ENCODE measurements around the gene AGPAT2.
"Not testable (repeated sequence)": the region's sequence is repeated elsewhere in the genome, so short reads cannot be mapped to it uniquely, and the experiment has no call there.

Gene AGPAT2

DNA sequence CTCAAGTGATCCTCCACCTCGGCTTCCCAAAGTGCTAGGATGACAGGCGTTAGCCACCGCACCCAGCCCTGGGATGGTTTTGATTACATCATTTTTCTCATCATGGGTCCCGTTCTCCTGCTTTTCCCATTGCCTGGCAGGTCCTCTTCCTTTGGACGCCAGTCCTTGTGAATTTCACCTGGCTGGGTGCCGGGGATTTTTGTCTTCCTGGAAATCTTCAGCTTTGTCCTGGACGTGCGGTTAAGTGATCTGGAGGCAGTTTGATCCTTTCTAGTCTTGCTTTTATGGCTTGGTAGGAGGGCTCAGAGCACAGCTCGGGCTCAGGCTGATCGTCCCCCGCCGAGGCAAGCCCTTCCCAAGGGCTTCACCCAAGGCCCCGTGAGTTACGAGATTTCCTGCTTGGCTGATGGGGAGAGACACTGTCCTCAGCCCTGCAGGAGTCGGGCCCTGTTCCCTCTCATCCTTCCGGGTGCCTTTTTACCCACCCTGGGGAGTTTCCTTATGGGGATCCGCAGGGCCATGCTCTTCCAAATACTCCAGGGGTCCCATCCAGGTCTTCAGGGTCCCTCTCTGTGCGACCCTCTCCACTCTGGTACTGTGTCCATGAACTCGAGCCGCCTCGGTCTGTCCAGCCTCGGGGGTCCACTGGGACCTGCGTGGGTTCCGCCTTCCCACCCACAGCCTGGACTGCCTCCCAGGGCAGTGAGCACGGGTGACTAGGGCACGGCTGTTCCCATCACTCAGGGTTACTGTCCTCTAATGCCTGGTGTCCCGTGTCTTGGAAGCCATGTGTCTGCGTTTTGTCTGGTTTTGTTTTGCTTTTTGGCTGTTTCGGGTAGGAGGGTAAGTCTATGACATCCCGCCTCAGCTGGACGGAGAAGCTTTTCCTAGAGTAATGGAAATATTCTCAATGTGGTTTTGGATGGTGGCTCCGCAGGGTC, 46.8 kb downstream of the AGPAT2 start:
- no peaks in the 10 kb centered on the region for H3K9me3 ChIP-seq (ENCODE audit: control insufficient read depth, low read length)
- 84 to 87% methylated on average over 29 of the region's 32 CpGs for WGBS, 2 experiments (ENCODE audit: insufficient coverage in 2 of 2)
- H3K36me3 ChIP-seq (ENCODE audit: control insufficient read depth, insufficient read depth, low read length) = no peaks in the 10 kb centered on the region
- H3K27ac ChIP-seq (ENCODE audit: low read depth, low read length, severe bottlenecking) = no peak overlapping the region
- no peak overlapping the region for H3K4me3 ChIP-seq (ENCODE audit: extremely low read depth, insufficient read depth, low read length, poor library complexity, severe bottlenecking)
- H3K4me1 ChIP-seq (ENCODE audit: control insufficient read depth, insufficient read depth, low read length, poor library complexity, severe bottlenecking) = peaks cover 12% of the 10 kb centered on the region

DNA sequence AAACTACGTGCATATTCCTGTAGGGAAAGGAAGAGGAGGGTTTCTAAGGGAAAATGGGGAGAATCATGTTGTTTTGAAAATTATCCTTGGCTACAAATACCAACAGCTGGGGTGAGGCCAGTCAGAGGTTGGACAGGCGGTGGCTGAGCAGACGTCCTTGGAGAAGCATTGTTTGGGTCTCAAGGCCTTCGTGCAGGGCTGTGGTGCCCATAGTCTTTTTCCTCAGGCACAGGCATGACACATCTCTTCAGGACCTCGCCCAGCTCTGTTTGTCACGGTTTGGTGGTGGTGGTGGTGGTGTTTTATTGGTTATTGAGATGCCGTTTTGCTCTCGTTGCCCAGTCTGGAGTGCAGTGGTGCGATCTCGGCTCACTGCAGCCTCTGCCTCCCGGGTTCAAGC, 52.4 kb downstream of the AGPAT2 start:
- Histone ChIP-seq H3K4me3 (ENCODE audit: extremely low read depth, insufficient read depth, low read length, poor library complexity, severe bottlenecking) (no peak overlapping the region), H3K27ac (ENCODE audit: low read depth, low read length, severe bottlenecking) (no peak overlapping the region), H3K4me1 (ENCODE audit: control insufficient read depth, insufficient read depth, low read length, poor library complexity, severe bottlenecking) (no peaks in the 10 kb centered on the region), H3K9me3 (ENCODE audit: control insufficient read depth, low read length) (no peaks in the 10 kb centered on the region), H3K36me3 (ENCODE audit: control insufficient read depth, insufficient read depth, low read length) (no peaks in the 10 kb centered on the region)
- WGBS, 2 experiments (ENCODE audit: insufficient coverage in 2 of 2) = 93 to 94% methylated on average over 5 to 10 of the region's 11 CpGs

DNA sequence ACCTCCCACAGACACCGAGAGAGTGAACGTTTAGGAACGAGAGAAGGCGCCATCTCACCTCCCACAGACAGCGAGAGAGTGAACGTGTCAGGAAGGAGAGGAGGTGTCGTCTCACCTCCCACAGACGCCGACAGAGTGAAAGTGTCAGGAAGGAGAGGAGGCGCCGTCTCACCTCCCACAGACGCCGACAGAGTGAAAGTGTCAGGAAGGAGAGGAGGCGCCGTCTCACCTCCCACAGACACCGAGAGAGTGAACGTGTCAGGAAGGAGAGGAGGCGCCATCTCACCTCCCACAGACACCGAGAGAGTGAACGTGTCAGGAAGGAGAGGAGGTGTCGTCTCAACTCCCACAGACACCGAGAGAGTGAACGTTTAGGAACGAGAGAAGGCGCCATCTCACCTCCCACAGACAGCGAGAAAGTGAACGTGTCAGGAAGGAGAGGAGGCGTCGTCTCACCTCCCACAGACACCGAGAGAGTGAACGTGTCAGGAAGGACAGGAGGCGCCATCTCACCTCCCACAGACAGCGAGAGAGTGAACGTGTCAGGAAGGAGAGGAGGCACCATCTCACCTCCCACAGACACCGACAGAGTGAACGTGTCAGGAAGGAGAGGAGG, 54.7 kb downstream of the AGPAT2 start:
- not testable (repeated sequence) for H3K4me3 ChIP-seq (ENCODE audit: extremely low read depth, insufficient read depth, low read length, poor library complexity, severe bottlenecking); H3K9me3 ChIP-seq (ENCODE audit: control insufficient read depth, low read length); H3K4me1 ChIP-seq (ENCODE audit: control insufficient read depth, insufficient read depth, low read length, poor library complexity, severe bottlenecking); H3K36me3 ChIP-seq (ENCODE audit: control insufficient read depth, insufficient read depth, low read length); H3K27ac ChIP-seq (ENCODE audit: low read depth, low read length, severe bottlenecking)
- WGBS, 2 experiments (ENCODE audit: insufficient coverage in 2 of 2) = 91 to 93% methylated on average over 13 to 17 of the region's 36 CpGs

DNA sequence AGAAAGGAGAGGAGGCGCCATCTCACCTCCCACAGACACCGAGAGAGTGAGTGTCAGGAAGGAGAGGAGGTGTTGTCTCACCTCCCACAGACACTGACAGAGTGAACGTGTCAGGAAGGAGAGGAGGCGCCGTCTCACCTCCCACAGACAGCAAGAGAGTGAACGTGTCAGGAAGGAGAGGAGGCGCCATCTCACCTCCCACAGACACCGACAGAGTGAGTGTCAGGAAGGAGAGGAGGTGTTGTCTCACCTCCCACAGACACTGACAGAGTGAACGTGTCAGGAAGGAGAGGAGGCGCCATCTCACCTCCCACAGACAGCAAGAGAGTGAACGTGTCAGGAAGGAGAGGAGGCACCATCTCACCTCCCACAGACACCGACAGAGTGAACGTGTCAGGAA, 55.2 kb downstream of the AGPAT2 start:
- H3K27ac ChIP-seq (ENCODE audit: low read depth, low read length, severe bottlenecking); H3K9me3 ChIP-seq (ENCODE audit: control insufficient read depth, low read length); H3K4me3 ChIP-seq (ENCODE audit: extremely low read depth, insufficient read depth, low read length, poor library complexity, severe bottlenecking); H3K36me3 ChIP-seq (ENCODE audit: control insufficient read depth, insufficient read depth, low read length); H3K4me1 ChIP-seq (ENCODE audit: control insufficient read depth, insufficient read depth, low read length, poor library complexity, severe bottlenecking): not testable (repeated sequence)
- no CpG with 5 or more reads among the region's 13 CpGs for WGBS, 2 experiments (ENCODE audit: insufficient coverage in 2 of 2)

DNA sequence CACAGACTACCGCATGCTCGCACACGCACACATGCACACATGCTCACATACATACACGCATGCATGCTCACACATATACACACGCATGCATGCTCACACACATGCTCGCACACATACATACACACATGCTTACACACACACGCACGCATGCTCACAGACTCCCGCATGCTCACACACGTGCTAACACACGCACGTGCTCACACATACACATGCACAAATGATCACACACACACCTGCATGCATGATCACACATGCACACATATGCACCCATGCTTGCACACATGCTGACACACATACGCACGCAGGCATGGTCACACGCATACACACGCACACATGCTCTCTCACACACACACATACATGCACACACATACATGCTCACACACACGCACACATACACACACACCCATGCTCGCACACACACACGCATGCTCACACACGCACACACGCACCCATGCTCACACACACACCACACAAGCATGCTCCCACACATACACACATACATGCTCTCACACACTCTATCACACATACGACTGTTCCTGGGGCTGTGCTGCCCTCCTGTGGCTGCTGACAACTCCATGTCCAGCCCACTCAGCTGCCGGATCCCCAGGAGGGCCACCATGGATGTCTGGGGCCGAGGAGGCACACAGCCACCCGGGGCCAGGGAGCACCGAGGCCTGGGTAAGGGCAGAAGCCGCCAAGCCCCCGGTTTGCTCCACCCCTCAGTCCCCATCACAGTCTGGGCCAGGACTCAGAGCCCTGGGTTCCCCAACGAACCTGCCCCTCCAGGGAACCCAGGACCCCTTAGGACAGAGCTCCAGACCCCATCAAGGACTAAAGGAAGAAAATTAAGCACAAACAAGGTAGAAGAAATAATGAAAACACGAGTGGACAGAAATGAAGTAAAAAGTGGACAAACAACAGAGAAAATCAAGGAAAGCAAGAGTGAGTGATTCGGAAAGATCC, 55.9 kb downstream of the AGPAT2 start:
- H3K36me3 ChIP-seq (ENCODE audit: control insufficient read depth, insufficient read depth, low read length) = no peaks in the 10 kb centered on the region
- H3K4me3 ChIP-seq (ENCODE audit: extremely low read depth, insufficient read depth, low read length, poor library complexity, severe bottlenecking) = no peak overlapping the region
- H3K4me1 ChIP-seq (ENCODE audit: control insufficient read depth, insufficient read depth, low read length, poor library complexity, severe bottlenecking) = peaks cover 5% of the 10 kb centered on the region
- no peaks in the 10 kb centered on the region for H3K9me3 ChIP-seq (ENCODE audit: control insufficient read depth, low read length)
- H3K27ac ChIP-seq (ENCODE audit: low read depth, low read length, severe bottlenecking) = no peak overlapping the region
- WGBS, 2 experiments (ENCODE audit: insufficient coverage in 2 of 2) = 59 to 73% methylated on average over 24 to 30 of the region's 31 CpGs

DNA sequence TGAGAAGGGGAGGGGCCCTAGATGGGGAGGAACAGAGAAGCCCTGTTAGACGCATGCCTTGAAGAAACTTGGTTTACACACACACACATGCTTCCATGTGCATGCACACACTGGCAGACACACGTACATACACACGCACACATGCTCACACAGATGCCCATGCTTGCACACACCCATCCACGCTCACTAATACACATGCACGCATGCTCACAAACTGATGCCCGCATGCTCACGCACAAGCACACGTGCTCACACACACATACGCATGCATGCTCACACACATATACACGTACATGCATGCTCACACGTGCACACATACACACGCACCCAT, 56.6 kb downstream of the AGPAT2 start:
- 80 to 81% methylated on average over 11 to 12 of the region's 12 CpGs for WGBS, 2 experiments (ENCODE audit: insufficient coverage in 2 of 2)
- Histone ChIP-seq H3K4me3 (ENCODE audit: extremely low read depth, insufficient read depth, low read length, poor library complexity, severe bottlenecking) (no peak overlapping the region), H3K4me1 (ENCODE audit: control insufficient read depth, insufficient read depth, low read length, poor library complexity, severe bottlenecking) (peaks cover 5% of the 10 kb centered on the region), H3K36me3 (ENCODE audit: control insufficient read depth, insufficient read depth, low read length) (no peaks in the 10 kb centered on the region), H3K27ac (ENCODE audit: low read depth, low read length, severe bottlenecking) (no peak overlapping the region), H3K9me3 (ENCODE audit: control insufficient read depth, low read length) (no peaks in the 10 kb centered on the region)

DNA sequence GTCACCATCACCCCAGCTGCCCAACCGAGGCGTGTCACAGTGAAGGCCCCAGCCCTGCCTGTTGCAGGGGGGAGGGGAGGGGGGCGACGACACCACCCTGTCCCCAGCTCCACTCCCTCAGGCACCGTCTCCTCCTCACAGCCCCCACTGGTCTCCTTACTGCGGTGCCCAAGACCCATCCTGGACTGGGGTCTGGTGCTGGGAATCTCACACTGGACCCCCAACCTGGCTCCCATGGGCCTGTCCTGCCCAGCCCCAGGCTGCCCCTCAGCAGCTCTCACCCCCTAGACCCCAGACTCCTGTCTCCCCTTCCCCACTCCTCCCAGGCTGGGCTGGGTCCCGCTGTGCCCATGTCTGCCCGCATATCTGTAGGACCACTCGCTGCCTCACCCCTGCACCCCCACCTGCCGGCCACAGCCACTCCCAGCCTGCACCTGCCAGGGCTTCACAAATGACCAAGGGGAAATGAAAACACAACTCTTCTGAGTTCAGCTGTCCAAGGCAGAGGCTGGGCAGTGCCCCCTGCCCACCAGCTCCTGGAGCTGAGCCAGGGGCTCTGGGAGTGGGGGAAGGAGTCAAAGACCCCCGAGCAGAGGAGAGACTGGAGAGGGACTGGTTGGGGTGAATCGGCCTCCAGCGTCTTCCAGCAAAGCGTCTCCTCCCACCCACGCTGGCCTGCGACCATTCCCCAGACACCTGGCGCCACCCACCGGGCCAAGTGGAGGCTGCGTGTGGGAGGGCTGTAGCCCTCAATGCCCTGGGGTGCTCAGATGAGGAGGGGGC, 57.2 kb downstream of the AGPAT2 start:
- no peaks in the 10 kb centered on the region for H3K9me3 ChIP-seq (ENCODE audit: control insufficient read depth, low read length)
- H3K4me1 ChIP-seq (ENCODE audit: control insufficient read depth, insufficient read depth, low read length, poor library complexity, severe bottlenecking) = peaks cover 5% of the 10 kb centered on the region
- no peak overlapping the region for H3K4me3 ChIP-seq (ENCODE audit: extremely low read depth, insufficient read depth, low read length, poor library complexity, severe bottlenecking)
- WGBS, 2 experiments (ENCODE audit: insufficient coverage in 2 of 2) = 32 to 44% methylated on average over 5 to 8 of the region's 19 CpGs
- no peaks in the 10 kb centered on the region for H3K36me3 ChIP-seq (ENCODE audit: control insufficient read depth, insufficient read depth, low read length)
- H3K27ac ChIP-seq (ENCODE audit: low read depth, low read length, severe bottlenecking) = no peak overlapping the region

DNA sequence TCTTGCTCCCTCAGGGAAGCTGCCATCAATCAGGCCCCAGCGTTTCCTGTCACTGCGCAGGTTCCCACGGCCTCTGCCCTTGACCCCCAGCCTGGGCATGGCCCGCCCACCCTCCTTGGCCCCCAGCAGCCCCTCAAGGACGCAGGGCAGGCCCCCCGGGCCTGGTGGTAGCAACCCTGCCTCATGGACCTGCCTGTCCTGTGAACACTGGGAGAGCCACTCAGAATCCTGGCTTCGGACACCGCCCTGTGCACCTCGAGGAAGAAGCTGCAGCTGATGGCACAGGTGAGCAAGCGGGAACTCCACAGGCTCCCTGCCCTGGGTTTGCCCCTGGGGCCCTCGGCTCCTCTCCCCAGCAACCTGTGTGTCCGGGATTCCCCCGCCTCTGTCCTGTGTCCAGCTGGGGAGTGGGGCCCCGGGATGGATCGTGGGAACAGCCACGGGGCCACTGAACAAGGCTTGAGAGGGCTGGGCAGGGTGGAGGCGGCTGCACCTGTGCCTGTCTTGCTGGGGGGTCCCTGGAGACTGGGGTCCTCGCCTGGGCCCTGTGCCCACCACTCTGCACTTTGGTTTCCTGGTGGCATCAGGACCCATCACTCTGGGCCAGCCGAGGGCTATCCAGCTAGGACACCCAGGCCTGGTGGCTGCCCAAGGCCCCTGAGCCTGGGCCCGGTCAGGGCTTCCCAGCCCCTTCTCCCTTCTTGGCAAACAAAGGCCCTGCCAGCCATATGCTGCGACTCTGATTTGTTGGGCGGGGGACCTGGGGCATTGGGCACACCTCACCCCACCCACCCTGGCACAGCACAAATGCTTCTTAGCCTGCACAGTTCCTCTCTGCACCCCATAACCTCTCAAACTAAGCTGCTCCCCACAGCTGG, 58.0 kb downstream of the AGPAT2 start:
- Histone ChIP-seq H3K36me3 (ENCODE audit: control insufficient read depth, insufficient read depth, low read length) (no peaks in the 10 kb centered on the region), H3K4me3 (ENCODE audit: extremely low read depth, insufficient read depth, low read length, poor library complexity, severe bottlenecking) (no peak overlapping the region), H3K4me1 (ENCODE audit: control insufficient read depth, insufficient read depth, low read length, poor library complexity, severe bottlenecking) (peaks cover 5% of the 10 kb centered on the region), H3K27ac (ENCODE audit: low read depth, low read length, severe bottlenecking) (no peak overlapping the region), H3K9me3 (ENCODE audit: control insufficient read depth, low read length) (no peaks in the 10 kb centered on the region)
- WGBS, 2 experiments (ENCODE audit: insufficient coverage in 2 of 2) = 88 to 91% methylated on average over 17 to 22 of the region's 22 CpGs

DNA sequence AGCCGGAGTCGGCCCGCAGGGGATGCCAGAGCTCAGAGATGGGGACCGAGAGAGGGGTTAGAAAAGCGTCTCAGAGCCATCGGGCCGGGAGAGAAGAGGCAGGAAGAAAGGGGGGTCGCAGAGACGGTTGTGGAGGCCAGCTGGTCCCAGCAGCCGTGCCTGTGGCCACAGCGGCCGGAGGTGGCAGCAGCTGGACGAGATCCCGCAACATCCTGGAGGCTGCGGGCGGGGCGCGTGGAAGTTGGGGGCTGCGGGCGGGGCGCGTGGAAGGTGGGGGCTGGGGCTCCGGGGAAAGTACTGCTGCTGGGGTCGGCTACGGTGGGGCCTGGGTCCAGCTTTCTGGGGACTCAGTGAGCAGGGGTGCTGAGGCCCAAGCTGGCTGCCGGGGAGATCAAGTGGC, 59.0 kb downstream of the AGPAT2 start:
- H3K9me3 ChIP-seq (ENCODE audit: control insufficient read depth, low read length) = no peaks in the 10 kb centered on the region
- H3K36me3 ChIP-seq (ENCODE audit: control insufficient read depth, insufficient read depth, low read length) = no peaks in the 10 kb centered on the region
- H3K27ac ChIP-seq (ENCODE audit: low read depth, low read length, severe bottlenecking) = no peak overlapping the region
- 92 to 94% methylated on average over 8 to 25 of the region's 26 CpGs for WGBS, 2 experiments (ENCODE audit: insufficient coverage in 2 of 2)
- no peak overlapping the region for H3K4me3 ChIP-seq (ENCODE audit: extremely low read depth, insufficient read depth, low read length, poor library complexity, severe bottlenecking)
- peaks cover 5% of the 10 kb centered on the region for H3K4me1 ChIP-seq (ENCODE audit: control insufficient read depth, insufficient read depth, low read length, poor library complexity, severe bottlenecking)

All from mesodermal cell (in vitro differentiated cells).